CD4-positive, alpha-beta T cell treated with Interleukin-10 for 1 hour (primary cell): ENCODE results near the gene RBPJ.
"Not testable (repeated sequence)": the region's sequence is repeated elsewhere in the genome, so short reads cannot be mapped to it uniquely, and the experiment has no call there.

Experiments used
- DNase-seq: peaks from one replicate; pipeline ENCODE4 v3.0.0-alpha.2; 2020

The RBPJ gene

GRCh38 chr4:26377328-26378311 lies 56.8 kb downstream of the RBPJ start:
- no peak for DNase-seq

GRCh38 chr4:26379837-26380236 lies 59.0 kb downstream of the RBPJ start:
- no peak for DNase-seq

GRCh38 chr4:26380740-26381139 lies 59.9 kb downstream of the RBPJ start:
- DNase-seq = no peak

- peak; percentile 11 for DNase-seq
Measured at GRCh38 chr4:26384380-26385057, 63.7 kb downstream of the RBPJ start.

- no peak for DNase-seq
Measured at GRCh38 chr4:26385690-26386089, 64.9 kb downstream of the RBPJ start.

DNA sequence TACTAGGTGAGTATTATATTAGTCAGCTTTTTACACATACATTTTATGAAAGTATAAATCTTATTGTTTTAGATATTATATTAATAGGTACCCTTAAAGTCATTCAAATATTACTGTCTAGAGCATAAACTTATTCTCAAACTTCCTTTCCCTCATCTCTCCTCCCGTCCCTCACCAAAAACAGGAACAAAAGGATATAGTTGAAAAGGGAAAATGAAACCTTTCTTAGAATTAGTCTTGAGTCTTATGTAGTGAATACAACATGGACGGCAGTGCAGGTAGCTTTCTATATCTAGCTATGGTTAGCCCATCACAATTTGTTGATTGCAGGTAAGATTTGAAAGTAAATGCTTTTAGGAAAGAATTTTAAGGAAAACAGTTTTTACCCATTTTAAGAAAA lies 65.6 kb downstream of the RBPJ start:
- DNase-seq = no peak

DNA sequence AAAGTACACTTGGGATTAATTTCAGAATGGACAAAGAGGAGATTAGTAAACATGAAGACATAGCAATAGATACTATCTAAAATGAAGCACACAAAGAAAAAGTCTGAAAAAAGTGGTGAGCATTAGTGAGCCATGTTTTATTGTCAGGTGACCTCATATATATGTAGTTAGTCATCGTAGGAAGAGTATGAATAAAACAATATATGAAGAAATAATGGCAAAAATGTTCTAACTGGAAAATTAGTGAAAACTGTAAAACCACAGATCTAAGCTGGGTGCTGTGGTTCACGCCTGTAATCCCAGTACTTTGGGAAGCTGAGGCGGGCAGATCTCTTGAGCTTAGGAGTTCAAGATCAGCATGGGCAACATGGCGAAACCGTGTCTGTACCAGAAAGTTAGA lies 67.9 kb downstream of the RBPJ start:
- no peak for DNase-seq

GRCh38 chr4:26397086-26397485 lies 76.3 kb downstream of the RBPJ start:
- no peak for DNase-seq

- no peak for DNase-seq
Measured at GRCh38 chr4:26400132-26400531, 79.3 kb downstream of the RBPJ start.

DNA sequence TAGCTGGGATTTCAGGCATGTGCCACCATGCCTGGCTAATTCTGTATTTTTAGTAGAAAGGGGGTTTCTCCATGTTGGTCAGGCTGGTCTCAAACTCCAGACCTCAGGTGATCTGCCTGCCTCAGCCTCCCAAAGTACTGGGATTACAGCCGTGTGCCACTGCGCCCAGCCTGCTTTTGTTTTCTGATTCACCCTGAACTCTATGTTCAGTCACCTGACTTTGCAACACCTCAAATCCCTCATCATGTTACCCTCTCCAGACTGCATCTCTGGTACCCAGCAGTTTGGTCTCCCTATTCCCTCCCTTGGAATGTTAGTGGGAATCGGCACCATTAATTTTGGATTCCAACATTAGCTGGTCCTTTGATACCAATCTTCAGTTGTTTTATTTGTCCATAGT lies 81.2 kb downstream of the RBPJ start:
- DNase-seq = not testable (repeated sequence)

- DNase-seq = no peak
Measured at GRCh38 chr4:26402458-26402857, 81.6 kb downstream of the RBPJ start.

DNA sequence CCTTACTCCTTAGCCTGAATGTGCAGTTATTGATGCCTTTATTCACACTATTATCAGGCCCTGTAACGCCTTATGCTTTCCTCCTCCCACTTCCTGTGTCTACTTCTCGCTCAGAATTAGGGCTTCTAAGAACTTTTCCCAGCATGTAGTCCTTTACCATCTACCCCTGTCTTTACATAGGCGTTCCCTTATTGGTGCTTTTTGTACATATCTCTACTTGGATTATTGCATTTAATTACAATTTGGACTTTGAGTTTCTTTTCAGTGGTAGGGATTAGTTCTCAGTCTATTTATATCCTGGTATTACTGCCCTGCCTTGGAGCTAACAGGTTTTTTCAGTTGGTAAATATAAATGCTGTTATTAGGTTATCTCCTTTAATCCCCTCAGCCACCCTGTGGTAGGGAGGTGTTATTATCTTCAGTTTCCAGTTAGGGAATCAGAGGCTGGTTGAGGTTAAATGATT lies 84.0 kb downstream of the RBPJ start:
- no peak for DNase-seq

DNA sequence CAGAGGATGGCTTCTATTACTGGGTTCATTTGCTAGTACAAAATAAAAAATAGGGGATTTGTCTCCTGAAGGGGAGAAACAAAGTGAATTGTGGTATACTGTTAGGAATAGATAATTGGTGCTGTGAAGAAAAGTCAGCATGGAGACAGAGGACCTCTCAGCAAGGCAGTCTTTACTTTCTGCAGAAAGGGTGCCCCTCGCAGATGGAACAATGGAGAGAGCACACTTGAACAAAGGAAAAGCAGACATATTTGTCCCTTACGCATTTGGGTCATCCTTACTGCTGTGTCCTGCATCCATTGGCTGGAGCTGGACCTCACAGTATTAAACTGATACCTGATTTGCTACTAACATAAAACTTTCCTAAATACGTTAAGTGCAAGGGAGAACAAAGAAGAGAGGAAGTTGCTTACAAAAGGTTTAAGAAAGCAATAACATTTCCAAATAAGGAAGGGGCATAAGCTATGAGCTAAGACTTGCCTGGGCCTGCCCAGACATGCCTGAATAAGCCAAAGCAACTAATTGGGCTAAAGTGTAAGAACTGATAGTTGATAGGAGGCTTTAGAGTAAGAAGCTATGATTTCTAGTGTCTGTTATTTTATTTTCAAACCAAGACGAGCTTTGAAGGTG lies 85.6 kb downstream of the RBPJ start:
- DNase-seq = no peak

DNA sequence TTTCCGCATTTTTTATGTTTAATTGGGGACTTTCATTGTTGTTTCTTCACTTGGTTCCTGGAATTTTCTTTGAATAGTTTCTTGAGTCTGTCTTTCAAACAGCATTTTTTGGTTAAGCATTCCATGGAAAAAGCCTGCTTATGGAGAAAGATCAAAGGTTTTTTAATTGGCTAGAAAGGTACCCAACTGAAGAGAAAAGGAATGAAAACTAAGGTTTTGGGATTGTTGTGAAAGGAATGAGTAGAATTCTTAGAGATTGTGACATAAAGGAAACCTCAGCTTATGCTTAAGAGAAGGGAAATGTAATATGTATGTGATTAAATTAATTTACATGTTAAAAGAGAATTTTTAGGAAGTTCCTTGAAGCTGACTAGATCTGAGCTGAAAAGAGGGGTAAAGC lies 86.7 kb downstream of the RBPJ start:
- DNase-seq = no peak

DNA sequence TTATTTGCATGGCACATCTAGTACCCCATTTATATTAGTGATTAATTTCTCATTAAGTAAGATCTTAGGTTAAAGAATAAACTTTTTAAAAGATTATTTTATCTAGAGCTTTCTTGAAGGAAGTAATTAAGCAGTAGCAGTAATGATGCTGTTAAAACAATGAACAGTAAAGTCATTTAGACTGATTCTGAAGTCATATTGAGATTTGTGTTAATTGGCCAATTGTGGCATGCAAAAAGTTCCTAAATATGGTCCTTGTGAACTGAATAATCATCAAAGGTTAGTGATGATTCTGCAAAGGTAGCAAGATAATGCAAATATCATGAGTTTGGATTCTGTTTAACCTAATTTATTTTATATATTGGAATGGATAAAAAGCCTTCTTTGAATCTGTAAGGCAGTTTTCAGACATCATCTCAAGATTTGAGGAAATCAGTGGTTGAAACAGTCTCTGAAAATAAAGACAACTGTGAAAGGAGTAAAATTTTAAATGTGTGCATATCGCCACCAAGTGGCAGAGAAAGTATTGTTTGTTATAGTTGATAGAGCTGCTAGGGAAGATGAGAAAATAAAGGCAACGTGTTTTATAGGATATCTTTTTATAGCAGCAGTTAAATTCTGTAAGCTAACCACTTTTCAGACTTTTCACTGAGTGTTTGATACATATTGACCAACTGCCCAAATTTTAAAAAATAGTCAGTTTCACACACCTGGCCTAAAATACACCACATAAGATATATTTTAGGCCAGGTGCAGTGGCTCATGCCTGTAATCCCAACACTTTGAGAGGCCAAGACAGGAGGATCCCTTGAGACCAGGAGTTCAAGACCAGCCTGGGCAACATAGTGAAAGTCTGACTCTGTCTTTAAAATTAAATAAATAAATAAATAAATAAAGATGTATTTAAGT lies 89.8 kb downstream of the RBPJ start:
- peak; percentile 71 for DNase-seq

DNA sequence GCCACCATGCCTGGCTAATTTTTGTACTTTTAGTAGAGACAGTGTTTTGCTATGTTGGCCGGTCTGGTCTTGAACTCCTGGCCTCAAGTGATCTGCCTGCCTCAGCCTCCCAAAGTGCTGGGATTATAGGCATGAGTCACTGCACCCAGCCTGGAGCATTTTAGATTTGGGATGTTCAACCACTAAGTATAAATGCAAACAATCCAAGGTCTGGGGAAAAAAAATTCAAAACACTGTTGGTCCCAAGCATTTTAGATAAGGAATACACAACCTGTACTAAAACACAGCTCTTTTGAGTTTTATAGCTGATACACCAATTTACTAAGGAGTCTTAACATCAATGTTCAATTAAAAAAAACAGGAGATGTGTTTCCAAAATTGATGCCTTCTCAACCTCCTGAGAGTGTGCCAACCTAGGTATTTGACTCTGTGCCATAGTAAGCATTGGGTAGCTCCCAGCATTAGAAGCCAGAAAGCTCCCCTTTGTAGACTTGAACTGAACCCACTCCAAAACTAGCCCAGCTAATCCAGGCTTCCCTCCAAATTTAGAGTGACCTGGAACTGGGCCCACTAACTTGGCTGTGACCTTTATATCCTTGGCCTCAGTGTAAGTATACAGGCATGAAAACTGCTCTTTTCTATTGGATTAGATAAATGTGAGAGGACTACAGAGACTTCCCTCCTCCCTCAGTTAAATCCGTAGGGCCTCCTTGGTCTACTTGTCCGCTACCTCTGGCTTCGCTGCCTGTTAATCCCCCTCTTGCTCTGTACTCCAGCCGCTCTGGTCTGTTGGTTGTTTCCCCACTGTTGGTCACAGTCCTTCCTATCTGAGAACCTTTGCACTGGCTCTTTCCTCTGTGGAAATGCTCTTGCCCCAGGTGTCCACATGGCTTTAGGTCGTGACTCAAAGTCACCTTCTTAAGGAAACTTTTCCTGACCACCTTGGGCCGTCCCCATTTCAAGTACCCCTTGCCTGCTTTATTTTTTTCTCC lies 91.9 kb downstream of the RBPJ start:
- no peak for DNase-seq

GRCh38 chr4:26413582-26413981 lies 92.8 kb downstream of the RBPJ start:
- DNase-seq = no peak

GRCh38 chr4:26418107-26418506 lies 97.3 kb downstream of the RBPJ start:
- no peak for DNase-seq

DNA sequence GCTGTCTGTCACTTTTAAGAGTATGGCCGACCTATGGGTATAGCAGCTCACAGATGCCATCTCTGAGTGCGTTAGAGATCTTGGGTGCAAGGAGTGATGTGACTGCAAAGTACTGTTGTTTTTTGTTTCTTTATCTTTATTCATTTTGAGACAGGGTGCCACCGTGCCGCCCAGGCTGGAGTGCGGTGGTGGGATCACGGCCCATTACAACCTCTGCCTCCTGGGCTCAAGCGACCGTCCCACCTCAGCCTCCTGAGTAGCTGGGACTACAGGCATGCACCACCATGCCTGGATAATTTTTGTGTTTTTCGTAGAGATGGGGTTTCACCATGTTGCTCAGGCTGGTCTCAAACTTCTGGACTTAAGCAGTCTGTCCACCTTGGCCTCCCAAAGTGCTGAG lies 98.0 kb downstream of the RBPJ start:
- no peak for DNase-seq

DNA sequence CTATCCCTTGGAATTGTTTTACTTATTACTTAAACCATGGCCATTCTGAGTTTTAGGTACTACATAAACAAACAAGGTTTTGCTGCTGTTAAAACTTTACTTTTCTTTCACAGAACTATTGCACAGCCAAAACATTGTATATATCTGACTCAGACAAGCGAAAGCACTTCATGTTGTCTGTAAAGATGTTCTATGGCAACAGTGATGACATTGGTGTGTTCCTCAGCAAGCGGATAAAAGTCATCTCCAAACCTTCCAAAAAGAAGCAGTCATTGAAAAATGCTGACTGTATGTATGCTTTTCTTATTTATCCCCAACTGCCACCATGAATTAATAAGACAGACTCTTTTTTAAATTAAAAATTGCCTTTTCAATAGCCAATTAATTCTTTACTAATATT lies 99.6 kb downstream of the RBPJ start:
- no peak for DNase-seq

DNA sequence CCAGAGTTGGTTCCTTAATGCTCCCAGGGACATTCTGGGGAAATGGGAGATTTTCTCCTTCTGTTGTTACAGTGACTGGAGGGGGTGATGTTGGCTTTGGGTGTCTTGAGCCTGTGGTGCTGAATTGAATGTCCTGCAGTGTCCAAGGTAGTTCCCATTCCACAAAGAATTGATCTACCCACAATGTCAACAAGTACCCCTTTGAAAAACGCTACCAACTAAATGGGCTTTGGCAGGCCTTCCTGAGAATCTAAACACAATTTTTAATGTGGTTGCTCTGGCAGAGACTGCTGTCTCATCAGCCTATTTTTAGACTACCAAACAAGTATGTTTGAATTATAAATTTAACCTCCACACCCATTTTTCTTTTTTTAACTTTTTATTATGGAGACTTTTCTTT lies 100.1 kb downstream of the RBPJ start:
- DNase-seq = no peak
